ENCODE results near the gene GALNT10. TPM values are rescaled to one million over a fixed set of nuclear protein-coding genes. Genes with fewer than 3 reads are reported as not detected.
A peak's percentile ranks its signal among the peaks of the same experiment; 100 is the strongest.

GALNT10 gene
- total and polyA plus RNA-seq, 8 donors: 5.3 to 76.4 (median 27.4) TPM

DNA sequence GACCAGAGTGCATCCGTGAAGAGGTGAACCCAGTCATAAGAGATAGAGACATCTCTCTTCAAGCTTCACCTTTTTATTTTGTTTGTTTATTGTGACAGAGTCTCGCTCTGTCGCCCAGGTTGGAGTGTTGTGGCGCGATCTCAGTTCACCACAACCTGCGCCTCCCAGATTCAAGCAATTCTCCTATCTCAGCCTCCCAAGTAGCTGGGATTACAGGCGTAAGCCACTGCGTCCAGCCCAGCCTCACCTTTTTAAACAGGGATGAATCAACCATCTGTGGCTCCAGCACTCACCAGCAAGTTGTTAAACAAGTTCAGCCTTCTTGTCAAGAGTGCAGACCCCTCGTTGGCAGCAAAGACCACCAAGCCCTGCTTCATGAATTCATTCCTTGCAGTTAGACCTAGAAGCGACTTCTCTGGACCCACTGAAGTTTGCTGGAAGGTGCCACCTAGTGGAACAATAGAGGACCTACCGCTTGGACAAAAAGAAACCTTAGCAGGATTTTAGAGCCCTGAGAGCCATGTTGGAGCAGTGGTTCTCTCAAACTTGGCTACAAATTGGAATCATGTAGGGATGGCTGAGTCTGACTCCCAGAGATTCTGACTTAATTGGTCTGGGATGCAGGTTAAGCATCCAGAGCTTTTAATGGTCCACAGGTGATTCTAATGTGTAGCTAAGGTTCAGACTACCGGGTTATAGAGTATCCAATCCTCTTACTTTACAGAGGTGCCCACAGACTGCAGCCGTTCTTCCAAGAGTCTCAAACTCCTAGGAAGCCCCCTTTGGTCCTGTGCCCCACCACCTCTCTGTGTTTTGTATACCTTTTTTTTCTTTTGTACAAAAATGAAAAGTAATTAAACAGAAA lies 10.5 kb upstream of the GALNT10 start:
- no peak overlapping the region for H3K27ac ChIP-seq
- no peak for TF ChIP-seq POLR2A (IDR thresholded peaks at IDR 0.05)
- TF ChIP-seq POLR2AphosphoS5 (IDR thresholded peaks at IDR 0.05): no peak
- TF ChIP-seq EP300 (IDR thresholded peaks at IDR 0.05): no peak
- TF ChIP-seq, protein P1, sequence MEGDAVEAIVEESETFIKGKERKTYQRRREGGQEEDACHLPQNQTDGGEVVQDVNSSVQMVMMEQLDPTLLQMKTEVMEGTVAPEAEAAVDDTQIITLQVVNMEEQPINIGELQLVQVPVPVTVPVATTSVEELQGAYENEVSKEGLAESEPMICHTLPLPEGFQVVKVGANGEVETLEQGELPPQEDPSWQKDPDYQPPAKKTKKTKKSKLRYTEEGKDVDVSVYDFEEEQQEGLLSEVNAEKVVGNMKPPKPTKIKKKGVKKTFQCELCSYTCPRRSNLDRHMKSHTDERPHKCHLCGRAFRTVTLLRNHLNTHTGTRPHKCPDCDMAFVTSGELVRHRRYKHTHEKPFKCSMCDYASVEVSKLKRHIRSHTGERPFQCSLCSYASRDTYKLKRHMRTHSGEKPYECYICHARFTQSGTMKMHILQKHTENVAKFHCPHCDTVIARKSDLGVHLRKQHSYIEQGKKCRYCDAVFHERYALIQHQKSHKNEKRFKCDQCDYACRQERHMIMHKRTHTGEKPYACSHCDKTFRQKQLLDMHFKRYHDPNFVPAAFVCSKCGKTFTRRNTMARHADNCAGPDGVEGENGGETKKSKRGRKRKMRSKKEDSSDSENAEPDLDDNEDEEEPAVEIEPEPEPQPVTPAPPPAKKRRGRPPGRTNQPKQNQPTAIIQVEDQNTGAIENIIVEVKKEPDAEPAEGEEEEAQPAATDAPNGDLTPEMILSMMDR (IDR thresholded peaks at IDR 0.05): peak in 5 of 7 experiments; percentile 71 to 81 (median 73)
- no peaks in the 10 kb centered on the region for H3K36me3 ChIP-seq
- peaks cover 0 to 4% (median 2%) of the 10 kb centered on the region in 4 donors for H3K4me1 ChIP-seq
- no peaks in the 10 kb centered on the region for H3K27me3 ChIP-seq
- intact Hi-C loops (cut with DNase I; ENCODE audit: low total_unique reads): loop anchor here (5.0 to 10.0 kb wide), 3 partner anchors 108 to 222 kb away; no protein-coding TSS in a partner anchor
- WGBS, 5 donors: 56 to 62% (median 59%) methylated on average over 13 of the region's 13 CpGs
- H3K9me3 ChIP-seq: no peaks in the 10 kb centered on the region
- DNase-seq: peak in 1 of 2 donors; percentile 81
- no peak overlapping the region for H3K4me3 ChIP-seq

DNA sequence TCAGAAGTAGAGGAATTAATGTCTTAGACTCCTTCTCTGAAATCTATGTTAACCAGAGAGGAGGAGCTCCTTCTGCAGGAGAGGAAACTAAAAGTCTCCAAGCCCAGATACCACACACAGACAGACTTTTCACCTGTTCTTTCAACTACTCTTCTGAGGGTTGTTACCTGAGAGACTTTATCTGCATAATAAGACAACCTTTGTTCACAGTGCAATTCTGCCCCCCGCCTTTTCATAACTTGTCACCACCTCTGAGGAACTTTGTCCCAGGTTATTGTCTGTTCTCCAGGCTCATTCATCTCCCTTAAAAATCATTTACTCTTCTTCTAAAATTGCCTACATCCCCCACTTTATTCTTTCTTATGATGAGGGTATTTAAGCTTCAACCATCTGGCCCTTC lies 9.4 kb upstream of the GALNT10 start:
- no peaks in the 10 kb centered on the region for H3K9me3 ChIP-seq
- H3K27ac ChIP-seq: no peak overlapping the region
- DNase-seq: no peak
- H3K4me3 ChIP-seq: no peak overlapping the region
- no peaks in the 10 kb centered on the region for H3K27me3 ChIP-seq
- no peak for TF ChIP-seq EP300 (IDR thresholded peaks at IDR 0.05)
- H3K4me1 ChIP-seq: peaks cover 0 to 4% (median 2%) of the 10 kb centered on the region in 4 donors
- no peaks in the 10 kb centered on the region for H3K36me3 ChIP-seq
- WGBS, 5 donors: 71 to 89% (median 84%) methylated on average over 1 of the region's 1 CpG
- intact Hi-C loops (cut with DNase I; ENCODE audit: low total_unique reads): no loop called here

DNA sequence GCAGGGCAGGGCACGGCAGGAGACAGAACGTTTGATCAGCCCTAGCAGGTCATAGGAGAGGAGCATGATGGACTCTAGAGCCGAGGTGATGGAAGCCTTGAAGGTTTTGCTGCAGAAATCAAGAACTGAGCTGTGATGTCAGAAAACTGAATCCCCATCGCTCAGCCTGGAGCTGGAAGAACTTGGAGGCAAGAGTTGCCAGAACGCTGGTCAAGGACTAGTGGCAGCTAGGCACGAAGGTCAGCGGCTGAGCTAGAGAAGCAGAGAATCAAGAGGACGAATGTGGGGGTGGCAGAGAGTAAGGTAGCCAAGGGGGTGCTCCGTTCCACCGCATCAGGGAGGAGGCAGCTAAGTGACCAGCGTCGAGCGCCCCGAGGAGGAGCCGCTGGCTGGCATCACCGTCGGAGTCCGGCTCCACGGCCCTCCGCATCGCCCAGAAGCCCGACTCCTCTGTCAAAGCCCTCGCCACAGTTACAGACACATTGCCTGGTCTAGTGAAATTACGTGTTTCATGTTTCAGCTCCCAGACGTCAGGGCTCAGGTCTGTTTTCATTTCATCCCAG lies 1.2 kb upstream of the GALNT10 start:
- no peaks in the 10 kb centered on the region for H3K36me3 ChIP-seq
- peak overlapping the region; percentile 66 to 93 (median 78) for H3K4me3 ChIP-seq
- peak overlapping the region in 4 of 5 donors; percentile 76 to 91 (median 83) for H3K27ac ChIP-seq
- peaks cover 22 to 47% (median 40%) of the 10 kb centered on the region in 4 donors for H3K4me1 ChIP-seq
- WGBS, 5 donors: 6 to 10% (median 8%) methylated on average over 21 to 25 of the region's 25 CpGs
- intact Hi-C loops (cut with DNase I; ENCODE audit: low total_unique reads): no loop called here
- no peak for DNase-seq
- no peaks in the 10 kb centered on the region for H3K9me3 ChIP-seq
- H3K27me3 ChIP-seq: no peaks in the 10 kb centered on the region
- TF ChIP-seq, protein P1 (IDR thresholded peaks at IDR 0.05): no peak
- TF ChIP-seq POLR2AphosphoS5 (IDR thresholded peaks at IDR 0.05) (no peak), POLR2A (IDR thresholded peaks at IDR 0.05) (no peak), EP300 (IDR thresholded peaks at IDR 0.05) (no peak)

DNA sequence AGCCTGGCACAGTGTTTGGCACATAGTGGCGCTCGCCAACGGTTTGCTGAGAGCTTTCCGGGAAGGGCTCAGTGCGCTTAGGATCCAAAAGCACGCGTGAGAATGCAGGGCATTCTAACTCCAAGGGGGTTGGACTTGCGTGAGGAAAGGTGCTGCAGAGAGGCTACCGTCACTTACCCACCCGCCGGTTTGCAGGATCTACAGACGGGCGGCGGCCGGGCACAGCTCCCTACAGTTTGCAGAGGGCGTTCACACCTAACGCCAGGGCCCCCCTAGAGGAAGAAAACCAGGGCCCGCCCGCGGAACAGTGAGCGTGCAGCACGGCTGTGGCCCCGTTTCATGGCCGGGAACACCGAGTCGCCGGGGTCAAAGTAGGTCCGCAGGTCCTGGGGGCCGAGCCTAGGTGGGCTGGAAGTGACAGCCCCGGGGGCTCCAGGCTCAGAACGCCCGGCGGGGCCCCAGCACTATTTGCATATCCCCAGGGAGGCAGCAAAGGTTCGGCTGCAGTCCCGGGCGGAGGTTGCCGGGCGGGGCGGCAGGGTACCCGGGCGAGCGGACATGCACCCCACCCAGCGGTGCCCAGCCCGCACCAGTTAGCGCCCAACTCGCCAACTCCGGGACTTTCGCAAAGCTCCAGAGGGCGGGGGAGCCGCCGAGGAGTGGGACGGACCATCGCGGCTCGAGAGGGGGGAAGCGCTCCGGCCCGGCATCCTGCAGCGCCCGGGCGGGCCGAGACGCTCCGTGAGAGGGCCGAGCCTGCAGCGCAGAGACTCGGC lies 526 bp upstream of the GALNT10 start:
- intact Hi-C loops (cut with DNase I; ENCODE audit: low total_unique reads): loop anchor here (10.0 kb wide), 1 partner anchor 105 kb away; no protein-coding TSS in a partner anchor
- Histone ChIP-seq H3K27me3 (no peaks in the 10 kb centered on the region), H3K4me1 (peaks cover 22 to 54% (median 43%) of the 10 kb centered on the region in 4 donors), H3K9me3 (no peaks in the 10 kb centered on the region), H3K4me3 (peak overlapping the region; percentile 66 to 93 (median 78)), H3K27ac (peak overlapping the region; percentile 76 to 91 (median 88)), H3K36me3 (peaks cover 0 to 2% (median under 1%) of the 10 kb centered on the region in 4 donors)
- peak; percentile 89 to 93 for DNase-seq
- WGBS, 5 donors: 0 to 6% (median 0%) methylated on average over 17 to 67 of the region's 67 CpGs
- TF ChIP-seq, protein P1 (IDR thresholded peaks at IDR 0.05): peak in 5 of 7 experiments; percentile 7 to 29 (median 16)
- TF ChIP-seq POLR2AphosphoS5 (IDR thresholded peaks at IDR 0.05) (peak; percentile 2 to 38 (median 10)), EP300 (IDR thresholded peaks at IDR 0.05) (no peak)

Measured in stomach (tissue), 9 donors.